ENCODE measurements around the gene GJB6.
A peak's percentile ranks its signal among the peaks of the same experiment; 100 is the strongest.
"Not testable (repeated sequence)": the region's sequence is repeated elsewhere in the genome, so short reads cannot be mapped to it uniquely, and the experiment has no call there.

The GJB6 gene

DNA sequence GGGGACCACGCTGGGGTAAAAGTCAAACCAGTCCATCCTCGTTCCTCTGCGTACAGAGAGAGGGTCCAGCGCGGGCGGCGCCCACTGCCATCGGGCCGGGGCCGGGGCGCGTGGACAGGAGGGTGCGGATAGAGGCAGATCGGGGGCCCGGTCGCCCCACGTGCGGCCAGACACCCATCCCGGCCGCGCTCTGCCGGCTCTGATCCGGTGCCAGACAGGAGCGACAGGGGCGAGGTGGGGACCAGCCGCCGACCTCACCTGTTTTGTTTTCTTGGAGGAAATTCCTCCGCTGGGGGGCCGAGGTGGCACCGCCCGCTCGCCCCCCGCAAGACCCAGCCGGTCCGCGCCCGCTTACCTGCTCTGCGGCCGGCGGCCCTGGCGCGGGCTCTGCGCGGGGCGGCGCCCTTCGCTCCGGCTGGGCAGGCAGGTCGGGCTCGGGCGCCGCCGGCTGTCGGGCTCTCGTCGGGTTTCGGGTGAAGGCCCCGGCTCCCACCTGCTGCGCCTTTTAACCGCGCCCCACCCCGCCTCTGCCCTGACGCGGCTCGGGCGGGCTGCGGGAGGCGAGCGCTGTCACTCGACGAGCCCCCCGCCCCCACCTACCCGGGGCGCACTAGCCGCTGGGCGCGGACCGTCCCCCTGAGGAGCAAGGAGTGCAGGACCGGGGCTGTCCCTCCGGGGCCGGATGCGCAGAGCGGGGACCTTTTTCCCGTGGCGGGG lies at the start of gene GJB6:
Gene GJB6, minus strand, starts transcription at position 481 of the 717 bp plus-strand sequence. CDS start 8,839 bp downstream, outside the sequence.
- peak in 1 of 2 donors; percentile 8 for DNase-seq (ENCODE audit: low read depth in 2 of 2)

DNA sequence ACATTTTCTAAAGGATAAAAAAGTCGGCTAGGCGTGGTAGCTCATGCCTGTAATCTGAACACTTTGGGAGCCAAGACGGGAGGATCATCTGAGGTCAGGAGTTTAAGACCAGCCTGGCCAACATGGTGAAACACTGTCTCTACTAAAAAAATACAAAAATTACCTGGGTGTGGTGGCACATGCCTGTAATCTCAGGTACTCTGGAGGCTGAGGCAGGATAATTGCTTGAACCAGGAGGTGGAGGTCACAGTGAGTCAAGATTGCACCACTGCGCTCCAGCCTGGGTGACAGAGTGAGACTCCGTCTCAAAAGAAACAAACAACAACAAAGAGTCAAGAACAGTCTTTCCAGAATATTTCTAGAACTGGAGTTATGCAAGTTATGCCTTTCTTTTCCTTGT lies 44.8 kb upstream of the GJB6 start:
- not testable (repeated sequence) for DNase-seq (ENCODE audit: low read depth in 2 of 2)

DNA sequence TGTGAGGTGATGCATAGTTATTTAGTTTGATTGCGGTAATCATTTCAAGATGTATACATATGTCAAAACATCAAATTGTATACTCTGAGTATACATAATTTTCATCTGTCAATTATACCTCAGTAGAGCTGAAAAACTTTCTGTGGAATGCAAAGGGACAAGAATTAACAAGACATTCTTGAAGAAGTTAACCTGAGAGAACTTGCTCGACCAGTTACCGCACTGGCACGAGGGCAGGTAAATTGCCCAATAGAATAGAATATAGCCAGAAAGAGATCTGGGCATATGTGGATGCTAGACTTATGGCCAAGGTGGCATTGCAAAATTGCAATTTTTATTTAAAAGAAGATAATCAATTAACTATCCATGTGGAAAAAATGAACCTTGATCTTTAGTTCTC lies 42.3 kb upstream of the GJB6 start:
- DNase-seq (ENCODE audit: low read depth in 2 of 2) = no peak

DNA sequence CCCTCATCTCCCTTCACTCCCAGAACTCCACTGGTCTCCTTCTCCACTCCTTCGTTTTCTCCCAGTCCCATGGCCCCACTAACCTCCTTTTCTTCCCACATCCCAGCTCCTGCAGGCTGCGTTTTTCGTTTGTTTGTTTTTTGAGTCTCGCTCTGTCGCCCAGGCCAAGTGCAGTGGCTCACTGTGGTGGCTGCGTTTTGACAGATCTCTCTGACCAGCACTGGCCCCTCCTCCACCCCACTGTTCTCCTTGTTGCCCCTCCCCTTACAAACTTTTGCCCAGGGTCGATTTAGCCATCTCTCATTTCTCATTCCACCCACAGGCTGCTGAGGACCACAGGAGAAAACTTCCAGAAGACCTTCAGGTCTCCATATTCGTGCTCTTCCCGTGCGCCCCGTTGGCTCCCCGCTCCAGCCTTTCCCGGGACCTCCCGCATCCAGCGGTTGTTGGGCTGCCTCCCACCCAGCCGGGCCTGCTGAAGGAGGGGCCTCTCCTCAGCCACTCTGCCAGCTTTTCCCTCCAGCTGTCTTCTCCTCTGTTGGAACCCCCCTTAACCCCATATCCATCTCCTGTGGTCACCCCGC lies 40.6 kb upstream of the GJB6 start:
- no peak for DNase-seq (ENCODE audit: low read depth in 2 of 2)

DNA sequence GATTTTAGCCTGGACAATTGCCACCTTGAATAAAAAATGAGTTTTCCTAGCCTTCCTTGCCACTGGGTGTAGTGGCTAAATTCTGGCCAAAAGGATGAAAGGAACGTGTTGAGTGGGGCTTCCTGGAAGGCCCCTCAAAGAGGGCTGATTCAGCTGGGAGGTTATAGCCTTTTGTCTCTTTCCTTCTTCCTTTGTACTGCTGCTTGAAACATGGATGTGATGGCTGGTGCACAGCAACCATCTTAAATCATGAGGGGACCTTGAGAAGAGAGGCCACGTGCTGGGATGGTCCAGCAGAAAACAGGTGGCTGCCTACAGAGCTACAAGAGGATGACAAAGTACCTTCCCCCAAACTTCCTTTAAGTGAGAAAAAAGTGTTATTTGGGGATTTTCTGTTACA lies 40.0 kb upstream of the GJB6 start:
- no peak for DNase-seq (ENCODE audit: low read depth in 2 of 2)

DNA sequence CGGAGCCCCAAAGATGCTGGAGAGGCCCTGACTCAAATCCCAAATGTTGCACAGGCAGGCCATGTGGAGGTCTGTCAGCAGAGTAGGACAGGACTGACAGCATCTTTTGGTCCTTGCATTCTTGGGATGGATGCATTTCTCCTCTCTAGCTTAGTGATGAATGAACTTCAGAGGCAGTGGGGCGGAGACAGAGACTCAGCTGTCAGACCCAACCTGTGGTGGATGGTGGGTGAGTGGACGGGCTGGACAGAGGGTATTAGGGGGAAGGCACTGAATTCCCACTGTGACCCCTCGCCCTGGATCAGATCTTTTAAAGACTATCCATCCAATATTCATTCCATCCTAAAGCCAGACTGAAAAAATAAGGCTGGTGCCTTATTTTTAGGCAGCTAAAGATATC lies 39.3 kb upstream of the GJB6 start:
- DNase-seq (ENCODE audit: low read depth in 2 of 2) = no peak

DNA sequence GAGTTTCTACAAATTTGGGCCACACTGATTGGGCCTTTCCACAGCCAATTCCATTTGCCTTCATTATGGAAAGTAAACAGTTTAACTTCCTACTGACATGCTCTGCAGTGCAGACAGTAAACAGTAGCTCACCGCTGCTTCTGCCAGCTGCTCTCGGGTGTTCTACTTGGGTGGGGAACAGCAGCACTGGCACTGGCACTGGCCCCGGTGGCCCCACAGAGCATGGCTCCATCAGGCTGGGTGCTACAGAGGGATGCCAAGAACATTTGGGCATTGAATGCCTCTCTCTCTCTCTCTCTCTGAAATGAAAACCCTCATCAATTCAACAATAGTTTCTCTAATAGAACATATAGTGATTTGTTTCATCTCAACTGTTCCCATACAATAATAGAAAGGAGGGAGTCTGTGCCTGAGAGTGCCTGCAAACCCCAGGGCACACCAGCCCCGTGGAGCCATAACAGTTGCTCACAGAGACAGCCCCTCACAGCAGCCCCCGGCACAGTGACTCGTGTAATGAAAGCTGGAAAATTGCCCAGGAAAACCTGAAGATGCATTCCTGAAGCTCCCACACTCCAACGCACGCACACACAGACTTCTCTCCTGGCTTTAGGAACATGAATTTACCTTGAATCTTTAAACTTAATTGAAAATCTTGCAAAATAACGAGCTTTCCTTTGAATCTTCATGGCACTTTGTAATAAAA lies 38.2 kb upstream of the GJB6 start:
- DNase-seq (ENCODE audit: low read depth in 2 of 2) = no peak

DNA sequence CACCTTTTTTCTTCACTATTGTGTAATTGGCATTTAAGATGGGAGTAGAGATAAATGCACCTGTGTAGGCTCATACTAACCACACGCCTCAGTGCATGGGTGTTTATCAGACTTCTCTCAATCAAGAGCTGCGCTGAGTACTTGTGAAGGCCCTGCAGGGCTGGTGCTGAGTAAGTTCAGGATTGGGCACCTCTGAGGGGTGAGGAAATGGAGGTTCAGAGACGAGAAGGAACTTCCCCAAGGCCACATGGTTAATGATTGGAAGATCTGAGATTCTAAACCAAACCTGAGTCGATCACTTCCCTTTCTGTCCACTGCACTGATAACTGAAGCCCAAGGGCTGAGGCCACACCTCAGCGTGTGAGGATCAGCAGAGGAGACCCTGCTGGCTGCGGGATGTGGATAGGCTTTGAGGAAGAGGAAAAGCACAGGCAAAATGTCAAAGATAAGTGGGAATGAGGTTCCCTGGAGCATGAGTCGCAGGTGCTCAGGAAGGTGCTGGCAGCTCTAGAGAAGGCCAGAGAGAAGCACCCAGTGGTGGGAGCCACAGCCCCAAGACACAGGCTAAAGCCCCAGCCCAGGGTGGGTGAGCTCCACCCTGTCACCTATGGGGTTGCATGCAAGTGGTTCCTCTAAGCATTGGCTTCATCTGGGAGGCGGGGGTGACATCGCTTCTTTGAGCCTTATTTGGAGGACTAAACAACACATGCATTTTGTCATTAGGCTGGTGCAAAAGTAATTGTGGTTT lies 32.3 kb upstream of the GJB6 start:
- no peak for DNase-seq (ENCODE audit: low read depth in 2 of 2)

DNA sequence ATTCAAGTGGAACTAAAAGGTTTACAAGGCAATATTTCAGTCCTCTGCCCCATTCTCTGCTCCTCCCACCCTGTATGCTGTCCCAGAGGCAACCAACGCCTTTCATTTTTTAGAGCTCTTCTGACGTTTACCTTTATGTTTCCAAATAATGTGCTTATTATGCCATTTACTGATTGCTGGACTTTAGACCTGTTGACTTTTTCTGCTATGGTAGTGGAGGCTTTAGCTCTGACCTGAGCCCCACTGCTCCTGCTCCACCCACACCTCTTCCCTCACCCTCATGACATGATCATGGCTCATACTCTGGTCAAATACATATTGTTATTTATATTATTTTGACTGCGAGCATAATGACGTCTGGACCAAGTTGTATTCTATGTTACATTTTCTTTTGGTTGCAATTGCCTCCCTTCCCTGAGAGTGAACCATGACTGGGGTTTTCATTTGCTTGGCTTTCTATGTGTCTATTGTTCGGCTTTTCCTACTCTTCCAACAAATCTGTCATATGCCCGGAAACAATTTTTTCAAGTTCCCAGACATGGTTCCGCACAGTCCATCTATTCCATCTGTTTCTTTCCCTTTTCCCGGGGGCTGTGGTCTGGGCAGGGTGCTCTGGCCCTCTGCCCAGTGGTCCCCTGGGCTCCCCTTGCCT lies 31.4 kb upstream of the GJB6 start:
- DNase-seq (ENCODE audit: low read depth in 2 of 2) = no peak

DNA sequence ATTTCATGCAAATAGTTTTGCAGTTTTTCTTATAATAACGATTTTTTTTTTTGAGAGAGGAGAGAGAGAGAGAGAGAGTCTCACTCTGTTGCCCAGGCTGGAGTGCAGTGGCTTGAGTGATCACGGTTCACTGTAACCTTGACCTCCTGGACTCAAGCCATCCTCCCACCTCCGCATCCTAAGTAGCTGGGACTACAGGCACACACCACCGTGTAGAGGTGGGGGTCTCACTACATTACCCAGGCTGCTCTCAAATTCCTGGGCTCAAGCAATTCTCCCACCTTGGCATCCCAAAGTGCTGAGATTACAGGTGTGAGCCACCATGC lies 26.8 kb upstream of the GJB6 start:
- no peak for DNase-seq (ENCODE audit: low read depth in 2 of 2)

DNA sequence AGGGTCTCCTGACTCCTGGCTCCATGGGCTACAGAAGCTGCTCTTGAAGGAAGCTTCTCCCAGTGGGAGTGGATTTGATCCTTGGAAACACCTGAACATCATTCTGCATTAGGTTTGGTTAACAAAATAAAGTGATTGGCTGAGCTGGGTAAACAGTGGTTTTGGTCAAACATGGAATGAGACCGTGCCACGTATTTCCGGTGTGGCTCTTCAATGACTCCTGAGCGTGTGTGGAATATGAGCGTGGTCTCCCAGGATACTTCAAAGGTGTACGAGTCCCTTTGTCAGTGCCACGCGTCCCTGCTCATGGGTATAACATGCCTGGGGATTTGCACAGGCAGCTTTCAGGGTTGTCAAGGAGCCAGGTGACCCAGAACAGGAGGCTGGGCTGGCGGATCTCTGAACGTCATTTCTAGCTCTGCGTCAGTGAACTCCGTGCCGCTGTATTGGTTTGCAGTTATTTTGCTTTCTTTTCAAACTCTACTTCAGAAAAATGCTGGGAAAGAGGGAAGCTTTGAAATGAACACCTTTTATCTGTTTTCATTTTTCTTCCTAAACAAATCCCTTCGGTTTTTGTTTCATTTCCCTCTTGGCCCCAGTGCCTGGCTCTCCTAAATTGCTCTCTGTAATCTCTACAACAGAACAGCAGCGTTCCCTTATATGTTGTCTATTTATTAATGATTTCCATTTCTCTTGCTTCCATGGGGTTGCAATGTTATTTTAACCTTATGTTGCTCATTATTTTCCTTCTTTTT lies 26.3 kb upstream of the GJB6 start:
- DNase-seq (ENCODE audit: low read depth in 2 of 2) = no peak

DNA sequence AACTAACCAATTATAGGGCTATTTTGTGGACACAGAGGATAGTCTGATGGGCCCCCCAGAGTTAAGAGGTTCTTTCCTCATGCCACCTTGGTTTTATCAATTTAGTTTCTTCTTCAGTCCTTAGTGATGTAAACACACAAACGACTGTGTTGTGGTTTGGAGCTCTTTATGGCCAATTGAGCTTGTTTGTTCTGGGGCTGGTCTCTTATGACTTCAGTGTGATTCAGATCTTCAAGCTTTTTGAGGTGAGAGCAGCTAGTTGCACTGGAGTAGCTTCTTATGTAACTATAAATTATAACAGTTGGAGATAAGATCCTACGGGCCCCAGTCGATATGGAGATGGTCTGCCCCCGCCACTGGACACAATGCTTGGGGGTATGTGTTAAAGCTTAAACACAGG lies 22.0 kb upstream of the GJB6 start:
- DNase-seq (ENCODE audit: low read depth in 2 of 2) = no peak

DNA sequence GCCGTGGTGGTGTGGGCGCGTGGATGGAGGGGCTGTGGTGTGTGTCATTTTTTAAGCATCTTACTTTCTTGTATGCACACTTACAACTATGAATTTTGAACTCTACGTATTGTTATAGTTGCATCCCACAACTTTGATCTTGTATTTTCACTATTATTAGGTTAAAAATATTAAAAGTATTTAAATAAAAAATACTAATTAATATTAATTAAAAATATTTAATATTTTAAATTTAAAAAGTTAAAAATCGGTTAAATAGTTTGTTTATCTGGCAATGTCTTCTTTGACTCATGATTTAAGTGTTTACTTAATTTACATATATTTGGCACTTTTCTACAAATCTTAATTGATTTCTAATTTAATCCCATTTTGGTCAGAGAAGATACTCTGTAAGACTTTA lies 17.8 kb upstream of the GJB6 start:
- no peak for DNase-seq (ENCODE audit: low read depth in 2 of 2)

DNA sequence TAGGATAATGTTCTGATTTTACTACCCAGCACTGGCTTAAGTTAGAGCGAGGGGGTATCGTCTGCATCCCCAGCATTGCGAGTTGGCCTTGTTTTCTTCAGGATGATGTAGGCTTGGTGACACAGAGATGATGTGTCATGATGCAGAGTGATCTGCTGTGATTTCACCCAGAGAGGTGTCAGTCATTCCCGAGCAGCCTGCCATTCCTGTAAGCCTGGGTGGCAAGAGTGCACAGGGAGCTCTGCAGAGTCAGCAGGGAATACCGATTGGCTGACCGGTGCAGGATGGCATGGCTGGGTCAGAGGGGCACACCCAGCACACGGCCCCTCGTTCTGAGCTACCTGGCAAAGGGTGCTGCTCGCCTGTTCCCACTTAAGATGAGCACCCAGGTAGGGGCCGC lies 15.8 kb upstream of the GJB6 start:
- no peak for DNase-seq (ENCODE audit: low read depth in 2 of 2)

DNA sequence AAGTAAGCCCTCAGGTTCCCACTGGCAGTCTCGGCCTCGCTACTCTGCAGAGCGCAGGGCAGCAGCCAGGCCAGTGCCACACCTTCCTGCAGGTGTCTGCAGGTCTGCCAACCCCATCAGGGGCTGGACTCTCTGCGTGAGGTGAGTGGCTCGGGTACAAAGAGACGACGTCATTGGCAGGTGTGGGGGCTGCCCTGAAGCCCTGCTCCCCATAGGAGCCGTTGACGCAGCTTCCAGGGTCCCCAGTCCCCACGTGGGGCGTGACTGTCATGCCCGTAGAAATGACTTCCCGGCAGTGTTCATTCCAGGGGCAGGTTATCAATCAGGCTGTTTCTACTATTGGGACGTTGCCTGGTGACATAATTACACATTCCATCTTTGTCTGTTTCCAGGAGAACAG lies 15.3 kb upstream of the GJB6 start:
- no peak for DNase-seq (ENCODE audit: low read depth in 2 of 2)

DNA sequence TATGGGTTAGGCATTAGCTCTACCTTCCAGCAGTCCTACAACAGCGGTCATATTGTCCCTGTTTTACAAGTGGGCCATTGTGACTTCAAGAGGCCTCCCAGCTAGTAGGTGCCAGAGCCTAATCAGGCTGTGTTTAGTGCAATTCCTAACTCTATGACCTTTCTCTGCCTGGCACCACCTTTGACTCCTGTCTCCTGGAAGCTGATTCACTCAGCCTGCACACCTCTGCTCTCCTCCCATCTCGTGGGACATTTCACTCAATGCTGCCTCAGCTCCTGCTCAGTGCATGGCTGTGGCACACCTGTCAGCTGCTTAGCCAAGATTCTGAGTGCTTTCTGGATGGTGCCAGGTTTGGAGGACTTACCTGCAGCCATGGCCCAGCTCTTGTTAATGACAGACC lies 9.5 kb upstream of the GJB6 start:
- no peak for DNase-seq (ENCODE audit: low read depth in 2 of 2)

DNA sequence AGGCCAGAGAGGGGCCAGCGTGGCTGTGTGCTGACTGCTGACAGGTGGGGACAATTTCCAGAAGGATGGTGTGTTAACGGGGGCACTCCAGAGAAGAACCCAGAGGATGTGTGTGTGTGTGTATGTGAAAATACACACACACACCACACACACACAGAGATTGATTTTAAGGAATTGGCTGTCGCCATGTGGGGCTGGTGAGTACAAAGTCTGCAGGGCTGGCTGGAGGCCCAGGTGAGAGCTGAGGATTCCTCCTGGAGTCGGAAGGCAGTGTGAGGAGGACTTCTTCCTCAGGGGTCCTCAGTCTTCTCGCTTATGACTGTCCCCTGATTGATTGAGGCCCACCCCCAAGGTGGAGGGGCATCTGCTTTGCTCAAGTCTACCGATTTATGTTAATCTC lies 7.6 kb upstream of the GJB6 start:
- DNase-seq (ENCODE audit: low read depth in 2 of 2) = no peak

DNA sequence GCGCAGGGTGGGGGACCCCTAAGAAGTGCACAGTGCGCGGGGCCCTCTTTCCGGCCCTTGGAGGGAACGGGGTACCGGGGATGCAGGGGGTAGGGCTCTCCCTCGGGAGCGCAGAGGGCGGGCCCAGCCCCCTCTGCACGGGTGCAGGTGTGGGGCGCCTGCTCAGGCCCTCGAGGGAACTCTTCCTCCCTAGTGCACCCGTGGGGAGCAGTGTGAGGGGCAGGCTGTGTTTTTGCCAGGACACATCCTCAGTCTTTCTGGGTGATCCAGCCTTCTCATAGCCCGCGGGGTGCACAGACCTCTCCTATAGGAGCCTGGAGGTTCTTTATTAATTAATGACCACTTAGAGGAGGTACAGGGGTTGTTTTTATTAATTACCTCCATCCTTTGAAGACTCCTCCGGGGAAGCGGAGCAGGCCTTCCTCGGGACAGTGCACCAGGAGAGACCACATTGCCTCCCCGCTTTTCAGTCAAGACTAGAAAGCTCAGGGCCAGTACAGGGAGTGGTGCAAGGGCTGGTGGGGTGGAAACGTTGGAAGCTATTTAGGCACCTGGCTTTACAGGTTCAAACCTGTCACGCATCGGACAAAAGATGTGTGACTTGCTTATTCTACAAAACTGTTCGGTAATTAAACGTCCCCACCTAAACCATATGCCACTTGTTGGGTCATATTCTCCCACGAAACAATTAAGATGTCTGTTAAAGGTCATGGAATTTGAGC lies 598 bp upstream of the GJB6 start:
- DNase-seq (ENCODE audit: low read depth in 2 of 2) = no peak

DNA sequence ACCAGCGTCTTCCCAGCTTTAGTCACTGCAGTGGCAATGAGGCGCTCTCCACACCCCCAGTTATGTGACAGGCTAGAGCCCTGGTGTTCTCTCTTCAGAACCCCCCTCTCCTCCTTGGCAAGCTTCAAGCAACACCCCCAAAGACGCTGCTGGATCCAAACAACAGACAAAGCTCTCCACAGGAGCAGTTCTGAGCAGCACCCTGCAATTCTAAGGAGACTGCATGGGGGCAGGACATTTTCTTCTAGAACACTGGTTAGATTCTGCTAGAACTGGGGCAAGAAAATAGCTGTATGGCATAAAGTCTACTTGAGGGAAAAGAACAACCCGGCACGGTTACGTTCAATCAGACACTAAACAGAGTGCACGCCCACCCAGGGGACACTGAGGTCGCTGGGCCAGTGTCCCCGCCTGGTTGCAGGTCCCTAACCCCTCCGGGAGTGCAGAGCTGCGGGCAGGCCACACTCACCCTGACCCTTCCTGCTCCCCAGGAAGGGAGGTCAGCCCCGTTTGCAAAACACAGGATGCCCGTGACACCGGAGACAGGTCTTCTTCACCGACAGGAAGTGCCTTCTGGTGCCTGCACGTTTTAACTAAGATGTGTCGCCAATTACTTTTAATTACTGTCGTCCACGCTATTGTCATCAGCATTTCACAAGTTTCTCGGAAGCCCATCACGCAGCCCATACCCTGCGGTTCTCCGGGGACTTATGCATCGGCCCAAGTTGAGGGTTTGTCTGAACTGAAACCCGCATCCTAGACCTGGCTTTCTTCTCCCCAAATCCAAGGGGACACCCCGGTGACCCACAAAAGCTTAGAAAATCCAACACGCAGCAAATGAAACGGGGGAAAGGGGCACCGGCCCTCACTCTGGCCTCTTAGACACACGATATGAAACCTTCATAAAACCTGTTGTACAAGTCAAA lies 943 bp downstream of the GJB6 start:
- DNase-seq (ENCODE audit: low read depth in 2 of 2) = no peak

DNA sequence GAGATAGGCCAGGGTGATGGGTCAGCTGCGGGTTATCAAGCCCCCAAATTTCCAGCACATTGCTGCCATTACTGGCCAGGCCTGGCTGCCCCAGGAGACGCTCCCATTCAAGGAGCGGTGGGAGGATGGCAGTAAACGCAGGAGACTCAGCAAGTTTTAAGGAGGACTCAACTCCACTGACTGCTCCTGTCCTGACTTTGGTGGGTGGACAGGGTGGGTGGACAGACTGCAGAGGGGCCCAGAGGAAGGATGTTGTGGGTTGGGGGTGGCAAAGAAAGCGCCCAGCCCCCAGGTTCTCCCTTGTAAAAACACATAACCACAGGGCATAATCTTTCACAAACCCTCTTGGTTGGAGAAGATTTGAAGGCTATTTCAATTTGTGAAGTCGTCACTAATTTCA lies 4.4 kb downstream of the GJB6 start:
- DNase-seq (ENCODE audit: low read depth in 2 of 2) = no peak
